Hepatocyte (in vitro differentiated cells): Measurements from ENCODE around the gene KCTD19.

Experiments used
- CTCF ChIP-seq: fragments of 200-600 bp; sonication (generic); IDR thresholded peaks from 2 replicates; pipeline ENCODE4 v1.5.1; 2016; ENCODE audit warnings: antibody characterized with exemption, mild to moderate bottlenecking; ENCODE audit not compliant: poor library complexity
- EZH2 ChIP-seq: fragments of 200-600 bp; sonication (generic); IDR thresholded peaks from 2 replicates; pipeline ENCODE4 v1.6.1; 2016; ENCODE audit warnings: antibody characterized with exemption, mild to moderate bottlenecking, borderline replicate concordance
- EZH2phosphoT487 ChIP-seq: fragments of 200-600 bp; sonication (generic); IDR thresholded peaks from one replicate; pipeline ENCODE4 v1.6.1; 2018; ENCODE audit warnings: antibody characterized with exemption, mild to moderate bottlenecking, low read depth, moderate library complexity; ENCODE audit not compliant: unreplicated experiment, severe bottlenecking

- TF ChIP-seq CTCF (no peak), EZH2 (no peak), EZH2phosphoT487 (no peak)
These were observed 10.1 kb upstream of the KCTD19 start for GRCh38 chr16:67336648-67337047.
